K562 (cell line): ENCODE measurements around the gene VWA8.
A peak's percentile ranks its signal among the peaks of the same experiment; 100 is the strongest.

Experiments
- CTCF ChIP-seq, 3 experiments: IDR thresholded peaks in 2 of 3; conservative IDR thresholded peaks in 1 of 3; 2 replicates each; pipeline ENCODE4 v1.5.1; 2011 to 2012; ENCODE audit warnings: low read length in 3 of 3, mild to moderate bottlenecking in 3 of 3, control low read depth in 2 of 3, improper control_type of control experiment in 1 of 3, inconsistent platforms in 1 of 3, low read depth in 1 of 3, mixed read lengths in 1 of 3, moderate library complexity in 1 of 3; ENCODE audit not compliant: insufficient read depth in 2 of 3
- PRMT5 ChIP-seq: sonication (generic); formaldehyde crosslinking; IDR thresholded peaks from 2 replicates; pipeline ENCODE4 v1.5.0; 2020; ENCODE audit warnings: missing genetic modification reagents

GRCh38 chr13:41652735-41653361, 308.1 kb downstream of the VWA8 start:
- TF ChIP-seq PRMT5 (no peak), CTCF (IDR thresholded peaks at IDR 0.05 in 2 of 3, conservative IDR thresholded peaks at IDR 0.05 in 1 of 3; ENCODE audit: insufficient read depth in 2 of 3, low read depth in 1 of 3, low read length in 3 of 3) (peak; percentile 14 to 69 (median 21); a peak in 3 of 6 replicates)
